Bronchial epithelial cell (primary cell): ENCODE data around the gene RUVBL2. TPM values are rescaled to one million over a fixed set of nuclear protein-coding genes. Genes with fewer than 3 reads are reported as not detected.

ENCODE experiments used
- DNase-seq: peaks from one replicate; pipeline ENCODE4 v3.0.0-alpha.2; 2010; ENCODE audit warnings: low read depth
- FAIRE-seq: peaks from 2 replicates; lab custom pipeline; 2011; peaks lifted over from hg19 to GRCh38; lab: Jason Lieb, UNC
- H3K27me3 ChIP-seq: 2 replicates; pipeline ENCODE4 v1.5.1; 2011; ENCODE audit warnings: low read length; ENCODE audit not compliant: control insufficient read depth, insufficient read depth
- H3K36me3 ChIP-seq: 2 replicates; pipeline ENCODE4 v1.5.1; 2011; ENCODE audit warnings: low read length; ENCODE audit not compliant: control insufficient read depth, insufficient read depth
- H3K4me3 ChIP-seq: 2 replicates; pipeline ENCODE4 v1.5.1; 2011; ENCODE audit warnings: mild to moderate bottlenecking, low read depth, low read length, control low read depth
- total RNA-seq: library from RNA; depleted of rRNA; stranded (reverse); fragments of >200 nt; gene quantifications from 2 replicates; pipeline ENCODE4 v1.2.1, GENCODE V29; 2014
- TF ChIP-seq, protein P1 (sequence below): IDR thresholded peaks from 2 replicates; pipeline ENCODE4 v1.5.1; 2011; ENCODE audit warnings: mild to moderate bottlenecking, moderate library complexity, low read length, control low read depth, inconsistent platforms; ENCODE audit not compliant: insufficient read depth, severe bottlenecking

RUVBL2 gene
- total RNA-seq, 1 donor from 2014 or later: 267 TPM

DNA sequence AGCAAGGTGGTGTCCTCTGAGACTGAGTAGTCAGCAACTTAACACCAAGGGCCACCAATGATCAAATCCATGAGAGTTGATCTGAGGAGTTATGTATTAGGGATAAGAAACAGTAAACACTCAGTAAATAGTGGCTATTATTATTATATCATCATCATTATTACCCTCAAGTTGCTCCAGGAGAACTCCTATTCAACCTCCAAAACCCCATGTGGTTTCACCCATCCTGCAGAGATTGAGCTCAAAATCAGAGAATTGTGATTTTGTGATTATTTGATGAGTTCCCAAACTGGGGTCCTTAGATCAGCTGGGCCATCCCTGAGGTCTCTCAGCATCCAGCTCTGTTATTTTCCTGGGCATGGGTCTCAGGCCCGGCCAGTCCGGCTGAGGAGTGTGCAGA, 67.3 kb downstream of the RUVBL2 start:
- FAIRE-seq: no peak
- TF ChIP-seq, protein P1, sequence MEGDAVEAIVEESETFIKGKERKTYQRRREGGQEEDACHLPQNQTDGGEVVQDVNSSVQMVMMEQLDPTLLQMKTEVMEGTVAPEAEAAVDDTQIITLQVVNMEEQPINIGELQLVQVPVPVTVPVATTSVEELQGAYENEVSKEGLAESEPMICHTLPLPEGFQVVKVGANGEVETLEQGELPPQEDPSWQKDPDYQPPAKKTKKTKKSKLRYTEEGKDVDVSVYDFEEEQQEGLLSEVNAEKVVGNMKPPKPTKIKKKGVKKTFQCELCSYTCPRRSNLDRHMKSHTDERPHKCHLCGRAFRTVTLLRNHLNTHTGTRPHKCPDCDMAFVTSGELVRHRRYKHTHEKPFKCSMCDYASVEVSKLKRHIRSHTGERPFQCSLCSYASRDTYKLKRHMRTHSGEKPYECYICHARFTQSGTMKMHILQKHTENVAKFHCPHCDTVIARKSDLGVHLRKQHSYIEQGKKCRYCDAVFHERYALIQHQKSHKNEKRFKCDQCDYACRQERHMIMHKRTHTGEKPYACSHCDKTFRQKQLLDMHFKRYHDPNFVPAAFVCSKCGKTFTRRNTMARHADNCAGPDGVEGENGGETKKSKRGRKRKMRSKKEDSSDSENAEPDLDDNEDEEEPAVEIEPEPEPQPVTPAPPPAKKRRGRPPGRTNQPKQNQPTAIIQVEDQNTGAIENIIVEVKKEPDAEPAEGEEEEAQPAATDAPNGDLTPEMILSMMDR: no peak

DNA sequence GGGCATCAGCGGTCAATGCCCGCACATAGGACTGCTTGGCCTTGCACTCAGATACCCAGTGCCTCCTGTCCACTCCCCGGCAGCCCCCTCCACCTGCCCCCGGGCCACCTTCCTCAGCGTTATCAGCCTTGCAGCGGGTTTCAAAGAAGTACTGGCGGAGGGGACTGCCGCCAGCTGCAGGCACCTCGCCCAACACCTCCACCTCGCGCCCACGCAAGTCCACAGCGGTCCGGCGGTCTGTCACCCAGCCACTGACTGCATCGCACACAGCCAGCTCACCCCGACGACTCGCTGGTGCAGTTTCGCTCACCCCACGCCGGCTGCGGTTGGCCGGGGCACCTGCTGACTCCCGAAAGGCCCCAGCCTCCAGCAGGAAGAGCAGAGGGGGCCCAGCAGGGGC, 67.8 kb downstream of the RUVBL2 start:
- H3K27me3 ChIP-seq: no peaks in the 10 kb centered on the region
- TF ChIP-seq, protein P1: no peak
- DNase-seq: no peak
- FAIRE-seq: no peak
- H3K36me3 ChIP-seq: peaks cover 2% of the 10 kb centered on the region
- H3K4me3 ChIP-seq: no peak overlapping the region

More for the DNA sequence above, 67.3 kb downstream of the RUVBL2 start:
- H3K27me3 ChIP-seq: no peaks in the 10 kb centered on the region
- no peak for DNase-seq
- no peak overlapping the region for H3K4me3 ChIP-seq
- H3K36me3 ChIP-seq: peaks cover 2% of the 10 kb centered on the region

DNA sequence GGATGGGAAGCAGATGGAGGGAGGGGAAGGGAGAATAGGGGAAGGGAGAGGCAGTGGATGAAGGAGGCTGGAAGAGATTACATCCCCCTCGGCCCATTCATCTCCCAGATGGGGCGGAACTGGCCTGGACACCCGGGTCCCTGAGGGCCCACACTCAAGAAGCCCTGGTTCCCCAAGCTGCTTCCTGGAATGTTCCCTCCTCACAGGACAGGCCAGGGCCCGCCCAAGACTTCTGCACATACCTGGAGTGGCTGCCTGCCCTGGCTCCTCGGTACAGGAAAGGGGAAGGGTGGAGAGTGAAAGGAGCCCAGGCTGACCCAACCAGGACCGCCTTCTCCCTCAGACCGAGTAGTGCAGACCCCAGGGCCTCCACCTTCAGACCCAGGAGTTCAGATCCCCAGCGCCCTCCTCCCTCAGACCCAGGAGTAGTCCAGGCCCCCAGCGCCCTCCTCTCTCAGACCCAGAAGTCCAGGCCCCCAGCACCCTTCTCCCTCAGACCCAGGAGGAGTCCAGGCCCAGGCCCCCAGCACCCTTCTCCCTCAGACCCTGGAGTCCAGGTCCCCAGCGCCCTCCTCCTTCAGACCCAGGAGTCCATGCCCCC, 70.4 kb downstream of the RUVBL2 start:
- H3K4me3 ChIP-seq: peak overlapping the region; percentile 67
- H3K27me3 ChIP-seq: no peaks in the 10 kb centered on the region
- no peak for FAIRE-seq
- peaks cover 2% of the 10 kb centered on the region for H3K36me3 ChIP-seq
- peak; percentile 78 for DNase-seq
- TF ChIP-seq, protein P1: no peak

DNA sequence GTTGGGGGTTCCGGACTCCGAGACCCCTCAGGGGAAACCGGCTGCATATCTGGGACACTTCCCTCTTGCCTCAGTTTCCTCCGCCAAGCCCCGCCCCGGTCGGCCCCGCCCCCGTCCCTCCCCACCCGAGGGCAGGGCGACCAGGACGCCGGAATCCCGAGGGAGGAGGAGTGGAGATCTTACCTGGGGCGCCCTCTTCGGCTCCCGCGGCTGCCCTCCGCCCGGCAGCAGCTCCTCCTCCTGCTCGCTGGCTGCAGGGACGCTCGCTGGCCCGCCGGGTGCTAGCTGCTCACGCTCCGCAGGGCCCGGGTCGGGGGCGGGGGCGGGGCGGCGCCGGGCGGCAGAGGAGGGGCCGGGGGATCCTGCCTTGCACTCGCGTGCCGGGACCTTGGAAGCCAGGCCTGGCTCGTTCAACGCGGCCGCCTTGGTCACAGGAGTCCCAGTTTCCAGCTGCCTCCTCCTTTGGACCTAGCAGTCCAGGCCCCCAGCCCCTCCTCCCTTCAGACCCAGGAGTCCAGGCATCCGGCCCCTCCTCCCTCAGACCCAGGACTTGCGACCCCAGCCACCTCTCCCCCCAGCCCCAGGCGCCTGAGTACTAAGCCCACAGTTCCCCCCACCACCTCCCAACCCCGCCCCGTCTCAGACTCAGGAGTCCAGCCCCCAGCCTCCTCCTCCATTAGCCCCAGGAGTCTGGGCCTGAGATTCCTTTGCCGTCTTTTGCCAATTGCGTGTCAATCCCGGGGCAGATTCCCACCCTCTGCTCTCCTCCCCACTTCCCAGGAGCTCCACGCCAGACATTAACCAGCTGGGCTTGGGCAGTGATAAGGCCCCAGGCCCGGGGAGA, 71.3 kb downstream of the RUVBL2 start, which contains the start of gene NTF4:
Gene NTF4, minus strand, starts transcription at position 51 of the 844 bp plus-strand sequence. CDS start 2,821 bp downstream, outside the sequence.
- peaks cover 2% of the 10 kb centered on the region for H3K36me3 ChIP-seq
- peak; percentile 47 for DNase-seq
- peak within 1 kb of the TSS; percentile 67 for H3K4me3 ChIP-seq
- no peak for FAIRE-seq
- no peaks in the 10 kb centered on the region for H3K27me3 ChIP-seq
- TF ChIP-seq, protein P1: peak; percentile 17

Other genes starting within 250 kb of the RUVBL2 start
- gene IZUMO1, start 247.0 kb upstream of the RUVBL2 start, total RNA-seq: 0.26 and 2.3 TPM in 2 replicates
- gene FUT1, start 241.2 kb upstream of the RUVBL2 start, total RNA-seq: 12.1 and 16.9 TPM in 2 replicates
- not detected in 2 replicates for gene FGF21, start 238.4 kb upstream of the RUVBL2 start, total RNA-seq
- 14.0 and 21.3 TPM in 2 replicates for gene BCAT2, start 182.9 kb upstream of the RUVBL2 start, total RNA-seq
- 1.3 and 1.9 TPM in 2 replicates for gene HSD17B14, start 157.4 kb upstream of the RUVBL2 start, total RNA-seq
- gene PLEKHA4, start 125.3 kb upstream of the RUVBL2 start, total RNA-seq: 0.79 and 2.2 TPM in 2 replicates
- gene PPP1R15A, start 121.5 kb upstream of the RUVBL2 start, total RNA-seq: 118 and 168 TPM in 2 replicates
- gene TULP2, start 95.1 kb upstream of the RUVBL2 start, total RNA-seq: not detected in 2 replicates
- 88.2 and 91.7 TPM in 2 replicates for gene NUCB1, start 93.6 kb upstream of the RUVBL2 start, total RNA-seq
- gene DHDH, start 60.2 kb upstream of the RUVBL2 start, total RNA-seq: 9.2 and 10.8 TPM in 2 replicates
- 64.8 and 68.2 TPM in 2 replicates for gene BAX, start 39.0 kb upstream of the RUVBL2 start, total RNA-seq
- gene FTL, start 28.6 kb upstream of the RUVBL2 start, total RNA-seq: 787 and 1,701 TPM in 2 replicates
- gene GYS1, start 578 bp upstream of the RUVBL2 start, total RNA-seq: 25.5 and 28.9 TPM in 2 replicates
- gene LHB, start 23.2 kb downstream of the RUVBL2 start, total RNA-seq: 0.38 TPM in 1 of 2 replicates, not detected in the other
- gene CGB3, start 30.4 kb downstream of the RUVBL2 start, total RNA-seq: not detected in 2 replicates
- gene CGB2, start 38.0 kb downstream of the RUVBL2 start, total RNA-seq: not detected in 2 replicates
- gene CGB1, start 43.0 kb downstream of the RUVBL2 start, total RNA-seq: not detected in 2 replicates
- gene CGB5, start 50.0 kb downstream of the RUVBL2 start, total RNA-seq: 0.26 and 0.64 TPM in 2 replicates
- 0.26 TPM in 1 of 2 replicates, not detected in the other for gene CGB8, start 55.2 kb downstream of the RUVBL2 start, total RNA-seq
- gene CGB7, start 63.9 kb downstream of the RUVBL2 start, total RNA-seq: 1.1 and 1.2 TPM in 2 replicates
- 3.2 and 9.9 TPM in 2 replicates for gene NTF4, start 70.9 kb downstream of the RUVBL2 start, total RNA-seq
- gene KCNA7, start 78.8 kb downstream of the RUVBL2 start, total RNA-seq: not detected in 2 replicates
- gene SNRNP70, start 91.6 kb downstream of the RUVBL2 start, total RNA-seq: 74.5 and 126 TPM in 2 replicates
- gene LIN7B, start 120.5 kb downstream of the RUVBL2 start, total RNA-seq: 3.2 and 6.5 TPM in 2 replicates
- gene C19orf73, start 125.3 kb downstream of the RUVBL2 start, total RNA-seq: 0.53 and 1.9 TPM in 2 replicates
- gene PPFIA3, start 125.7 kb downstream of the RUVBL2 start, total RNA-seq: 1.3 and 2.2 TPM in 2 replicates
- not detected in 2 replicates for gene HRC, start 161.5 kb downstream of the RUVBL2 start, total RNA-seq
- gene TRPM4, start 163.9 kb downstream of the RUVBL2 start, total RNA-seq: 11.1 and 18.6 TPM in 2 replicates